ENCODE data around the gene ARHGEF40.
A peak's percentile ranks its signal among the peaks of the same experiment; 100 is the strongest.

ARHGEF40 gene

DNA sequence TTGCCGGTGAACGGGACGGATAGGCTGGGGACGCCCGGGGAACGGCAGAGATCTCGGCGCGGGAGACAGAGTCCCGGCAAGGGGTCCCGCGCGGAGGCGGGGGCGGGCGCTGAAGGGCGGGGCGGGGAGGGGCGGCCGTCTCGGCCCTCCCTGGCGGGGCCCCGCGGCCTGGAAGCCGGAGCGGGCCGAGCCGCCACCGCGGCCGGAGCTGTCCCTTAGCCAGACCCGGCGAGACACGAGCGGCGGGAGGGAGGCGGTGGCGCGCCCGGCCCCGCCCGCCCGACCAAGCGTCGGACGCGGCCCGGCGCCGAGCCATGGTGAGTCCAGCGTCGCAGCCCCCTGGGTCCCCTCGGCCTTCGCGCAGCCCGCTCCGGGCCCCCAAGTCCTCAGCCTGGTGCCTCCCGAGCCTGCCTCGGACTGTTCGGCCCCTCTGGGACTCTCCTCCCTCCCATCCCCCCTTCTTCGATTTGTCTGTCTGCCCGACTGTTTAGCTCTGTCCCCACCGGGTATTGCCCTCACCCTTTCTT is at the start of gene ARHGEF40:
Gene ARHGEF40, plus strand, starts transcription at position 222 of the 527 bp plus-strand sequence. Its CDS starts 93 bp downstream, at position 315.
- DNase-seq (ENCODE audit: low read depth in 1 of 2, low spot score in 1 of 2), result no peak

DNA sequence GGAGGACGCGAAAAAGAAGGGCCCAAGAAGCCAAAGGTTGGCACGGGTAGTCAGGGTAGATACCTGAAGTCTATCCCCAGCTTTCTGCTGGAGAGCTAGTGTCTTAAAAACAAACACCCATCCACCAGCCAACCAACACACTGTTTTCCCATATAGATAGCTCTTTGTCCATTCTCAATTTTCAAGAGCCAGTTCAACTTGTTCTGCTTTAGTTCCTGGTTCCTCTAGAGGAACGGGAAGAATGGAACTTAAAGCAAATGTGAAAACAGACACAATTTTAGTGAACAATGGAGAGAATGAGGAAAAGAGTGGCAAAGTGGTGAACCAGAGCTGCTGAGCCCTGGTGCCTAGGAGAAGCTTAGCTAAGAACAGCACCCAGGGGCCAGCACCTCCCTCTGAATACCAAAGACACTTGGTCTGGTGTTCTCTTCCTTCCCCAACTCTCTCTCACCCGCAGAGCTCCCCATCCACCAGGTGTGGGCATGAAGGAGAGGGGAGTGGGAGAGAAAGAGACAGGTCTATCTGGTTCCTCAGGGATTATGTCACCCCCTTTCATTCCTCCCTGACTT is 49.0 kb upstream of the ARHGEF40 start:
- DNase-seq (ENCODE audit: low read depth in 1 of 2, low spot score in 1 of 2), result no peak

- DNase-seq (ENCODE audit: low read depth in 1 of 2, low spot score in 1 of 2), result no peak
These were observed 47.4 kb upstream of the ARHGEF40 start for GRCh38 chr14:21022686-21023085.

GRCh38 chr14:21023174-21023573 is 46.9 kb upstream of the ARHGEF40 start:
- DNase-seq (ENCODE audit: low read depth in 1 of 2, low spot score in 1 of 2), result no peak

GRCh38 chr14:21023817-21024584 is 46.1 kb upstream of the ARHGEF40 start:
- DNase-seq (ENCODE audit: low read depth in 1 of 2, low spot score in 1 of 2), result no peak

DNA sequence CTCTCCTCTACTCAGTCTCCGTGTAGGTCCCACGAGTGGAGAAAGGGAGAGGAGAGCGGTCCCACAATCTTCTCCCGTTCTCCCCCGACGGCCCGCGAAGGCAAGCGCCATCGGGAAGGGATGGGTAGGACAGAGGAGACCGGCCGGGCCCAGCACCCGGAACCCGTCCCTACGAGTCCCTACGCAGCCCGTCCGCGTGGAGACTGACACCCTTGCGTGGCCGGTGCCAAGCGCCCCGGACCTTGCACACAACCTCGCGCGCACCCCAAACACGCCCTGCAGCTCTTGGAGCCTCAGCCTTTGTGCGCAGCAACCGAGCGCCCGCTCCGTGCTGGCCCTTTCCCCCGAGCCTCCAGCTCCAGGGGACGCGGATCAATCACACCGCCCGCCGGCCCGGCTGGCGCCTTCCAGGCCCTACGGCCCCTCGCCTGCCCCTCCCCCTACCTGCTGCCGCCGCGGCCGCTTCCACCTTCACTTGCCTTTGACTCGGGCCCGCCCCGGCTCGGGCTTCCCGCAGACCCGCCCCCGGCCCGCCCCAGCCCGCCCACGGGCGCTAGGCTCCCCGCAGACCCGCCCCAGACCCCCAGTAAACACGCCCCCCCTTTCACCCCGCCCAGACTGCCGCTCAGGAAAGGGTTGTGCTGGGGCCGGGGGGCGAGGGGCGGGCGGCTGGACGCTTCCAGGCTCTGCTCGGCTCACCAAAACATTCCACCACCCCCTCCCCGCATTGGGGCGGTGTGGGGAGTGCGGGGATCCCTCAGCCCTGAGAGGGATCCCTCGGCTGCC is 45.3 kb upstream of the ARHGEF40 start, which contains the start of gene NDRG2:
Gene NDRG2, minus strand, starts transcription at position 477 of the 786 bp plus-strand sequence. CDS start 1,746 bp downstream, outside the sequence.
- peak; percentile 57 to 62 for DNase-seq (ENCODE audit: low read depth in 1 of 2, low spot score in 1 of 2)

GRCh38 chr14:21025371-21026273 is 44.5 kb upstream of the ARHGEF40 start:
- DNase-seq (ENCODE audit: low read depth in 1 of 2, low spot score in 1 of 2), result no peak

DNA sequence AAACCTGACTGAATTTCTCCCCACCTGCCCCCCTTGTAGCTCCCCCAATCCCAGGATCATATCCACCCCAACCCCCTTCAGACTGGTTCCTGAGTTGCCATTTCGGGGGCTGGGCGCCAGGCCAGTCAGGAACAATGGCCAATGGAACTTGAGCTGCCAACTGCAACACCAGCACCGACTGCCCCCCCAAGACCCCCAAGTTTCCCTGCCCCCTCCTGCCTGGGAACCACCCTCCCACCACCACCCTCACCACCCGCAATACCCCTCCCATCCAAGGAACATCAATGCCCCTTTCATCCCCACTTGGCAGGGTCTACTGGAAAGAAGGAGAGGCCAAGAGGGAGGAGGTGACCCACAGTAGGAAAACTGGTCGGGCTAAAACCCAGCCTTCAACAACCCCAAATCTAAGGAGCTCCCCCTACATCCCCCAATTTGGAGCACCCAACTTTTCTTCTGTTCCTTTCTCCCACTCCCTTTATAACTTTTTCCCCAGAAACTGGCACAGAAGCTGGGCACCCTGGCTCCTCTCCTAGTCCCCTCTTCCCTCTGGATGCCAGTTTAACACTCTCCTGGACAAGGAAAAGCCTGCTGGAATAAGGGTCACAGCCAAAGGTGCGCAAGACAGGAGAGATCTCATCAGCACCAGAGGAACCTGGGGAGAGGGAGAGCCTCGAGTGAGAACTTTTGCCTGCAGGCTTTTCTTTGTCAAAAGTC is 43.7 kb upstream of the ARHGEF40 start:
- no peak for DNase-seq (ENCODE audit: low read depth in 1 of 2, low spot score in 1 of 2)

DNA sequence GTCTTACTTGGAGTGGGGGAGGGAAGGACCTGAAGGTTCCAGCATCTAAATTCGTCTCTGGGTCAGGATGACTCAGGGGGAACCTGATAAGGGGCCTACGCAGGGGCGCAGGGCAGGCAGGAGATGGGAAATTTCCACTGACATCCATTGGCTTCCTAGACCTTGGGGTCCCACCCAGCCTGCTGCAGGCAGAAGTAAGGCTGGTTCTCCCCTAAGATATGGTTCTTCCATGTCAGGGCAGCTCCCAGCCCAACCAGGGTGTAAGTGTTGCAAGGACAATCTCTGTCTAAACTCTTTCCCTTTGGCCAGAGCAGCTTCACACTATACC is 43.2 kb upstream of the ARHGEF40 start:
- DNase-seq (ENCODE audit: low read depth in 1 of 2, low spot score in 1 of 2), result no peak

GRCh38 chr14:21029917-21030316 is 40.2 kb upstream of the ARHGEF40 start, which contains the start of gene TPPP2:
Gene TPPP2, plus strand, starts transcription at chr14:21030217. Its CDS starts 365 bp downstream, at chr14:21030582.
- no peak for DNase-seq (ENCODE audit: low read depth in 1 of 2, low spot score in 1 of 2)

DNA sequence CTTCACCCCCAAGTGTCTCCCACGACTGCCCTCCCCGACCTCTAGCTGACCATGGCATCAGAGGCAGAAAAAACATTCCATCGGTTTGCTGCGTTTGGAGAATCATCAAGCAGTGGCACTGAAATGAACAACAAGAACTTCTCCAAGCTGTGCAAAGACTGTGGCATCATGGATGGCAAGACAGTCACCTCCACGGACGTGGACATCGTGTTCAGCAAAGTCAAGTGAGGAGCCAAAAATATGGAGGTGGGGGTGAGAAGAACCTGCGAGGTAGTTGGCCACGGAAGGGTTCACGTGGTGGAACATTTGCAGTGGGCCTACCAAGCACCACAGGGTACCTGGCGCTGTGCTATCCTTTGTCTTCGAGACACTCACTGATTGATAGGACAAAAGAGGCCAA is 39.6 kb upstream of the ARHGEF40 start:
- no peak for DNase-seq (ENCODE audit: low read depth in 1 of 2, low spot score in 1 of 2)

DNA sequence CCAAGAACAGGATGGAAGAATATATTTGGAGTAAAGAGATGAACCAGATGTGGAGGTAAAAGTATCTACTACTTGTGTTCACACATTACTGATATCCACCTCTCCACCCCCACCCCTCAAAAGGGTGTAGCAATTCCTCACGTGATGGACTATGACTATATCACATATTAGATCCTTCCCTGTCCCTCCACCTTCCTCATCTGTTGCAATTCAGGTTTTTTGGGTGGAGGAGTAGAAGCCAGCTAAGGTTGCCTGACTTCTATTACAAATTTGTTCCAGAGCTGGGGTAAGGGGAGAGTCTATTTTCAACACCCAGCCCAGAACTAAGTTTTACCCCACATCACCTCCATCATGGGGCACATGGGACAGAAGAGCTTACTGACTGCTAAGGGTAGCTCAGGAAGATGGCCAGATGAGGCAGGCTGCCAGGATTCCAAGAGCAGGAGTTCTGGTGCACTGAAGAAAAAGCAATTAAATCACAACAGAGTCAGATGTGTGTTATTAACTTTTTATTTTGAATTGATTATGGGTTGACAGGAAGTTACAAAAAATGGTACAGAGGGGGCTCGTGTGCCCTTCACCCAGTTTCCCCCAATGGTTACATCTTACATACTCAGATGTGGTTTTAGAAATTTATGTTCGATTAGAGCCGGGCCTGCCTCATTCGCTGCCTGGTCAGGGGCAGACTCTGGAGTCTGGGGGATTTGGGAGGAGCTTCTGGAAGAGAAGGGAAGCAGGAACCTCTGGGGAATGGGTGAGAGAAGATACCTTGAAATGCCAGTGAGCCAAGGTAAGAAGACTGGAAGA is 37.6 kb upstream of the ARHGEF40 start:
- no peak for DNase-seq (ENCODE audit: low read depth in 1 of 2, low spot score in 1 of 2)

- DNase-seq (ENCODE audit: low read depth in 1 of 2, low spot score in 1 of 2), result no peak
These were observed 36.9 kb upstream of the ARHGEF40 start for GRCh38 chr14:21033133-21033698.

GRCh38 chr14:21034707-21035106 is 35.4 kb upstream of the ARHGEF40 start, which contains the start of gene RNASE13:
Gene RNASE13, minus strand, starts transcription at chr14:21034807. Its CDS starts 519 bp downstream, at chr14:21034288.
- DNase-seq (ENCODE audit: low read depth in 1 of 2, low spot score in 1 of 2), result no peak

DNA sequence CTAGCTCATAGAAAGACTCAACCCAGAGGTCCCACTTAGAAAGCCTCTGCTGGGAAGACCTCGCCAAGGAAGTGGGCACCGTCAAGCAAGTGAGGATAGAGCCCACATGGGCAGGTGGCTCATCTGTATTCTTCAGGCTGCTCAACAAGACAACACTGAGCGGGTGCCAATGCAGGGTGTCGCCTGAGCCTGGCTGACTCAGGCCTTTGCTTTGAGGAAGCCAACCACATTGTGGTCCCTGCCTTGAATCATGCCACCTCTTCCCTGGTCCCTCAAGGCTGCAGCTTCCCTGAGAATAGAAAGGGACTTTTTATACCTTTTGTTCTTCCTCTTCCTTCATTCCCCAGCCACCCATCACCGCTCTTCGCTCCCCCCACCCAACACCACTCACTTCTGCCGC is 33.4 kb upstream of the ARHGEF40 start:
- DNase-seq (ENCODE audit: low read depth in 1 of 2, low spot score in 1 of 2), result no peak

DNA sequence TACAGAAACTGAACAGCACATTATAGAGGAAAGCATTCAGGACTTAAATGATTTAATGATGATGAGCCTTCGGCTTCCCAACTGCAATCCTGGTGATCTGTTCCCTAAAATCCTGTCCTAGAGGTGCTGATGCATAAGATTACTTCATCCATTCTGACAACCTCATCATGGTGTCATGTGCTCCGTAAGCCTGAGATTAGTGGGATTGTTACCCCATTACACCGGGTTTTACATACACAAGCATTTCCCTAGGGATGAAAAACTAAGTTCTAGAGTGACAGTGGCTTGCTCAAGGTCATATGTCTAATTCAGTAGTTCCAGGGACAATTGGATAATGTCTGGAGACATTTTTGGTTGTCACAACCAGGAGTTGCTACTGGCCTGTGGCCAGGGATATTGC is 32.9 kb upstream of the ARHGEF40 start:
- no peak for DNase-seq (ENCODE audit: low read depth in 1 of 2, low spot score in 1 of 2)

DNA sequence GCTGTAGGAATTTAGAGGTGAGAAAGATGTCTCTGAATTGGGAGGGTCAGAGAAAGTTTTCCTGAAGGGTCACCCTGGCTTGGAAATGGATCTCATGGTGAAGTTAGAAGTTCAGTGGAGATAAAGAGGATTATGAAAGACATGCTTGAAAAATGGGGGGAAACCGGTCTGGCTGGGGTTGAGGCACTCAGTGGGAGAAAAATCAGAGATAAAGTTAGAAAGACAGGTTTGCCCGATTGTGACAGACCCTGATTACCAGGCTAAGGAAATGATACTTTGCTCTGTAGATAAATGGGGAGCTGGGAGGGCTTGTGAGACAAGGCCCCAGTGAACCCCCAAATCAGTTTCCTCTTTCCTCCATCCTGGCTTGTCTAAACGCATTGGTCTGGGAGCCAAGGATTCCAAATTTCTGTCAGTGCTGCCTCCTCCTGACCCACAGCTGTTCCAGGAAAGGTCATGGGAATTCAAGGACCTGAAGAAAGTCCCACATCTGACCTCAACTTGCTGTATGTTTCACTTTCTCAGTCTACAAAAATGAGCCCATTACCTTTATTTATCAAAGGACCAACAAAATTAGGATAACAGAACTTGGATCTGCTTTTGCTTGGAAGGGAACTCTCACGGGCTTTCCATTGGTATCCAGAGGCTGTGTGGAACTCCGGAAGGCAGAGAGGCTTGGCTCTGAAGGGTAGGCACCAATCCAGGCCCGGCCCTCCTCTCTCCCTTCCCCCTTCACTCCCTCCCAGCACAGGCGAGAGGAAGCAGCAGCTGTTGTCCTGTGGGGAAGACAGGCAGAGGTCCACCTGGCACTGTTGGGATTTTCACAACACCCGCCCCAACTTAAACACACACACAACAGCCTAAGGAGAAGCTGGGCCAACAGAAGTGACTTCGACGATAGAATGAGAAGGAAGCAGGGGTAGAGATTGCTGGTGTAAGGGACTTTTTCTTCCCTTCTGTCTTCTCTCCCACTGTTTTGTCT is 31.4 kb upstream of the ARHGEF40 start:
- no peak for DNase-seq (ENCODE audit: low read depth in 1 of 2, low spot score in 1 of 2)
